ENCODE measurements around the gene EIF2S3.
A peak's percentile ranks its signal among the peaks of the same experiment; 100 is the strongest.

Gene EIF2S3

GRCh38 chrX:24054182-24055042, at the start of gene EIF2S3:
Gene EIF2S3, plus strand, starts transcription at chrX:24054956. Its CDS starts 13 bp downstream, at chrX:24054969.
- Mint-ChIP-seq H3K4me3 (no peak within 1 kb of the TSS), H3K9me3 (no peaks in the 10 kb centered on the region), H3K4me1 (no peaks in the 10 kb centered on the region), H3K27me3 (ENCODE audit: low read depth) (no peaks in the 10 kb centered on the region), H3K27ac (no peak within 1 kb of the TSS), H3K36me3 (ENCODE audit: low read depth) (peaks cover 22% of the 10 kb centered on the region)
- TF ChIP-seq, protein P1, sequence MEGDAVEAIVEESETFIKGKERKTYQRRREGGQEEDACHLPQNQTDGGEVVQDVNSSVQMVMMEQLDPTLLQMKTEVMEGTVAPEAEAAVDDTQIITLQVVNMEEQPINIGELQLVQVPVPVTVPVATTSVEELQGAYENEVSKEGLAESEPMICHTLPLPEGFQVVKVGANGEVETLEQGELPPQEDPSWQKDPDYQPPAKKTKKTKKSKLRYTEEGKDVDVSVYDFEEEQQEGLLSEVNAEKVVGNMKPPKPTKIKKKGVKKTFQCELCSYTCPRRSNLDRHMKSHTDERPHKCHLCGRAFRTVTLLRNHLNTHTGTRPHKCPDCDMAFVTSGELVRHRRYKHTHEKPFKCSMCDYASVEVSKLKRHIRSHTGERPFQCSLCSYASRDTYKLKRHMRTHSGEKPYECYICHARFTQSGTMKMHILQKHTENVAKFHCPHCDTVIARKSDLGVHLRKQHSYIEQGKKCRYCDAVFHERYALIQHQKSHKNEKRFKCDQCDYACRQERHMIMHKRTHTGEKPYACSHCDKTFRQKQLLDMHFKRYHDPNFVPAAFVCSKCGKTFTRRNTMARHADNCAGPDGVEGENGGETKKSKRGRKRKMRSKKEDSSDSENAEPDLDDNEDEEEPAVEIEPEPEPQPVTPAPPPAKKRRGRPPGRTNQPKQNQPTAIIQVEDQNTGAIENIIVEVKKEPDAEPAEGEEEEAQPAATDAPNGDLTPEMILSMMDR (IDR thresholded peaks at IDR 0.05; ENCODE audit: unreplicated experiment in 3 of 3): peak; percentile 85 to 91 (median 85)

GRCh38 chrX:24005028-24005427, 49.7 kb upstream of the EIF2S3 start:
- H3K4me3 Mint-ChIP-seq: no peak overlapping the region
- no peaks in the 10 kb centered on the region for H3K9me3 Mint-ChIP-seq
- H3K36me3 Mint-ChIP-seq (ENCODE audit: low read depth): peaks cover 46% of the 10 kb centered on the region
- peak overlapping the region in 1 of 3 experiments; percentile 0 for H3K27ac Mint-ChIP-seq
- TF ChIP-seq, protein P1 (IDR thresholded peaks at IDR 0.05; ENCODE audit: unreplicated experiment in 3 of 3): no peak
- peaks cover 10% of the 10 kb centered on the region for H3K4me1 Mint-ChIP-seq
- no peaks in the 10 kb centered on the region for H3K27me3 Mint-ChIP-seq (ENCODE audit: low read depth)

- no peak overlapping the region for H3K27ac Mint-ChIP-seq
- H3K36me3 Mint-ChIP-seq (ENCODE audit: low read depth): peaks cover 47% of the 10 kb centered on the region
- TF ChIP-seq, protein P1 (IDR thresholded peaks at IDR 0.05; ENCODE audit: unreplicated experiment in 3 of 3): no peak
- no peaks in the 10 kb centered on the region for H3K9me3 Mint-ChIP-seq
- no peak overlapping the region for H3K4me3 Mint-ChIP-seq
- H3K27me3 Mint-ChIP-seq (ENCODE audit: low read depth): no peaks in the 10 kb centered on the region
- H3K4me1 Mint-ChIP-seq: peaks cover 13% of the 10 kb centered on the region
Observed at GRCh38 chrX:24005867-24006266, 48.9 kb upstream of the EIF2S3 start.

GRCh38 chrX:24012266-24012665, 42.5 kb upstream of the EIF2S3 start:
- peaks cover 20% of the 10 kb centered on the region for H3K4me1 Mint-ChIP-seq
- H3K9me3 Mint-ChIP-seq: no peaks in the 10 kb centered on the region

DNA sequence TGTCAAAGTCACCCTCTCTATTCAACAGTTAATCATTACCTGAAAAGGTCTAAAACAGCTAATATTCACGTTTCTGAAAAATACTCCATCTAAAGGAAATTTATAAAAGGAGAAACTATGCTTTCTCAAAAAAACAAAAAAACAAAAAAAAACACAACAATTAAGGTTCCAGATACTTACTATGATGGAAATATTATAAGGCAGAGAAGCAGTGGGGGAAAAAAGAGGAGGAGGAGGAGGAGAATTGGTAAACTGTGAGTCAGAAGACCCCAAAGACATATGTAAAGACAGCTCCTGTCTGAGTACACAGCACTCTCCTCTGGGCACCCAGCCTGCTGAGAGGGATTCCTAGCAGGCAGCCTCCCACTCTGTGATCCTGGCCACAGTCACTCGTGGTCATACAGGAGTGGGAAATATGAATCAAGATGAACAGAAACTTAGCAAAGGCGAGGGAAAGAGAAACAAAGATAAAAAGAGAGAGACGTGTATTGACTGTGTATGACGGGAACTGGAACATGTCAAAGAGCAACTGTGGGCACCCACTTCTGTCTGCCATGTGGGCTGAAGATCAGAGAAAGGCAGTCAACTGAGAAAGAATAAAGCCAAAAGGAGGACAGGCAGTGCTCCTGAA, 40.3 kb upstream of the EIF2S3 start:
- Mint-ChIP-seq H3K36me3 (ENCODE audit: low read depth) (peaks cover 40% of the 10 kb centered on the region), H3K4me1 (peaks cover 14% of the 10 kb centered on the region), H3K27ac (peak overlapping the region in 2 of 3 experiments; percentile 11 to 16), H3K9me3 (no peaks in the 10 kb centered on the region), H3K4me3 (no peak overlapping the region), H3K27me3 (ENCODE audit: low read depth) (no peaks in the 10 kb centered on the region)
- TF ChIP-seq, protein P1 (IDR thresholded peaks at IDR 0.05; ENCODE audit: unreplicated experiment in 3 of 3): no peak

More at GRCh38 chrX:24012266-24012665, 42.5 kb upstream of the EIF2S3 start:
- peaks cover 34% of the 10 kb centered on the region for H3K36me3 Mint-ChIP-seq (ENCODE audit: low read depth)
- no peaks in the 10 kb centered on the region for H3K27me3 Mint-ChIP-seq (ENCODE audit: low read depth)
- TF ChIP-seq, protein P1 (IDR thresholded peaks at IDR 0.05; ENCODE audit: unreplicated experiment in 3 of 3): no peak
- H3K27ac Mint-ChIP-seq: no peak overlapping the region
- no peak overlapping the region for H3K4me3 Mint-ChIP-seq

Data from nephron (organoid).